ENCODE measurements around the gene USP37.

Gene USP37

DNA sequence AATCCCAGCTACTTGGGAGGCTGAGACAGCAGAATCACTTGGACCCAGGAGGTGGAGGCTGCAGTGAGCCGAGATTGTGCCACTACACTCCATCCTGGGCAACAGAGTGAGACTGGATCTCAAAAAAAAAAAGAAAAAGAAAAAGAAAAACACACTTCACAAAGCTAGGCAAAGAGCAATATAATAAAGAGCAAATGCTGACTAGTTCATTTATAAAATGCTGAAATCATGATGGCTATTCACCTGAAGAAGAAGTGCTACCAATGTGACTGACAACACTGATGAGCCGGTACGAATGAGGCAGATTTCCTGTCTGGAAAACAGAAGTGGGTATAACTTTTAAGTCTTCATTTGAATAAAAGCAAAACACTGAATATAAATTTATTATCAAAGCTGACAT, 111.3 kb downstream of the USP37 start:
- no peak overlapping the region for H3K4me3 Mint-ChIP-seq
- H3K9me3 Mint-ChIP-seq: no peaks in the 10 kb centered on the region
- TF ChIP-seq, protein P1, sequence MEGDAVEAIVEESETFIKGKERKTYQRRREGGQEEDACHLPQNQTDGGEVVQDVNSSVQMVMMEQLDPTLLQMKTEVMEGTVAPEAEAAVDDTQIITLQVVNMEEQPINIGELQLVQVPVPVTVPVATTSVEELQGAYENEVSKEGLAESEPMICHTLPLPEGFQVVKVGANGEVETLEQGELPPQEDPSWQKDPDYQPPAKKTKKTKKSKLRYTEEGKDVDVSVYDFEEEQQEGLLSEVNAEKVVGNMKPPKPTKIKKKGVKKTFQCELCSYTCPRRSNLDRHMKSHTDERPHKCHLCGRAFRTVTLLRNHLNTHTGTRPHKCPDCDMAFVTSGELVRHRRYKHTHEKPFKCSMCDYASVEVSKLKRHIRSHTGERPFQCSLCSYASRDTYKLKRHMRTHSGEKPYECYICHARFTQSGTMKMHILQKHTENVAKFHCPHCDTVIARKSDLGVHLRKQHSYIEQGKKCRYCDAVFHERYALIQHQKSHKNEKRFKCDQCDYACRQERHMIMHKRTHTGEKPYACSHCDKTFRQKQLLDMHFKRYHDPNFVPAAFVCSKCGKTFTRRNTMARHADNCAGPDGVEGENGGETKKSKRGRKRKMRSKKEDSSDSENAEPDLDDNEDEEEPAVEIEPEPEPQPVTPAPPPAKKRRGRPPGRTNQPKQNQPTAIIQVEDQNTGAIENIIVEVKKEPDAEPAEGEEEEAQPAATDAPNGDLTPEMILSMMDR (IDR thresholded peaks at IDR 0.05): no peak
- H3K27me3 Mint-ChIP-seq (ENCODE audit: low read depth, poor library complexity): no peaks in the 10 kb centered on the region
- H3K4me1 Mint-ChIP-seq: no peaks in the 10 kb centered on the region
- peaks cover 71% of the 10 kb centered on the region for H3K36me3 Mint-ChIP-seq (ENCODE audit: low read depth)
- no peak overlapping the region for H3K27ac Mint-ChIP-seq
- no peak for DNase-seq

DNA sequence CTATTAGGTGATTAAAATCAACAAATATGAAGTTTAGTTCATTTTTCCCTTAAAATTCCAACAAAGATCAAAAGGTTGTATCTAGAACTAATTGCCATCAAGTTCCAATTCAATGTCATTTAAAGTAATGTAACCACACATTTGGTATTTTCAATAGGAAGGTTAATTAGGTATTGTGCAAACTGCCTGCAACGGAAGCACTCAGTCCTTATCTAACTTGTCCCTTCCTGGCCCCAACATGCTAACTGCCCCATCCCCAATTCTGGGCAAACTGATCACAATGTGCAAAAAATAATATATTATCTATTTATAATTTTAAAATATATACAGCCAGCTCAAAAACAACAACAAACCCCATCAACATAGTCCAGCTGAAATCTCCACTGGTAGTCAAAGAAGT, 116.1 kb downstream of the USP37 start:
- peaks cover 60% of the 10 kb centered on the region for H3K36me3 Mint-ChIP-seq (ENCODE audit: low read depth)
- DNase-seq: no peak

DNA sequence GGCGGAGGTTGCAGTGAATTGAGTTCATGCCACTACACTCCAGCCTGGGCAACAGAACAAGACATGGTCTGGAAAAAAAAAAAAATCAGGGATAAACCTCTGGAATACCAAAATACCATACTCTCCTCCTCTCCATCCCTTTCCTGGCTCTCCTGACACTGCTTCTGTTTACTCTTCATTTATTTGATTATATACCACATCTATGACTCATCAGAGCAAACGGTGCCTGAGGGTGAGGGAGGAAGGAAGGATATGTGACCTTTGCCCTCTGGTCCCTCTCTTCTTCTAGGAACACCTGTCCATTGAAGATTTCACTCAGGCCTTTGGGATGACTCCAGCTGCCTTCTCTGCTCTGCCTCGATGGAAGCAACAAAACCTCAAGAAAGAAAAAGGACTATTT, 119.2 kb downstream of the USP37 start:
- DNase-seq: no peak
- TF ChIP-seq, protein P1 (IDR thresholded peaks at IDR 0.05): no peak
- H3K27ac Mint-ChIP-seq: no peak overlapping the region
- no peaks in the 10 kb centered on the region for H3K27me3 Mint-ChIP-seq (ENCODE audit: low read depth, poor library complexity)
- H3K9me3 Mint-ChIP-seq: no peaks in the 10 kb centered on the region
- no peak overlapping the region for H3K4me3 Mint-ChIP-seq
- peaks cover 34% of the 10 kb centered on the region for H3K36me3 Mint-ChIP-seq (ENCODE audit: low read depth)
- H3K4me1 Mint-ChIP-seq: no peaks in the 10 kb centered on the region

More for the DNA sequence above, 116.1 kb downstream of the USP37 start:
- no peak overlapping the region for H3K4me3 Mint-ChIP-seq
- TF ChIP-seq, protein P1 (IDR thresholded peaks at IDR 0.05): no peak
- H3K9me3 Mint-ChIP-seq: no peaks in the 10 kb centered on the region
- no peak overlapping the region for H3K27ac Mint-ChIP-seq
- no peaks in the 10 kb centered on the region for H3K27me3 Mint-ChIP-seq (ENCODE audit: low read depth, poor library complexity)
- no peaks in the 10 kb centered on the region for H3K4me1 Mint-ChIP-seq

DNA sequence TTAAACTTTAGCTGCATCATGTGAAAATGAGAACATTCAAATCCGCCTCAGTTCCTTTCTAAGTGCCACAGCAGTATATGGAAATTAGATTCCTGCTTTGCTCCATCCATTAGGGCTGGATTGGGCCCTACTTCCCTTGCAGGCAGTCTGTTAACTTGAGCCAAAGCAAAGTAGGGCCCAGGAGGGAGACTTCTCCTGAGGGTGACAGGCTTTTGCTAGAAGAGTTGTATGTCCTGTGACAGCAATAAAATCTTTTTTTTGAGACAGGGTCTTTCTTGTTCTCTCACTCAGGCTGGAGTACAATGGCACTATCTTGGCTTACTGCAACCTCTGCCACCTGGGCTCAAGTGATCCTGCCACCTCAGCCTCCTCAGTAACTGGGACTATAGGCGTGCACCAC, 121.1 kb downstream of the USP37 start:
- Mint-ChIP-seq H3K4me3 (no peak overlapping the region), H3K36me3 (ENCODE audit: low read depth) (peaks cover 23% of the 10 kb centered on the region), H3K4me1 (no peaks in the 10 kb centered on the region), H3K9me3 (no peaks in the 10 kb centered on the region), H3K27me3 (ENCODE audit: low read depth, poor library complexity) (peaks cover 3% of the 10 kb centered on the region), H3K27ac (no peak overlapping the region)
- no peak for DNase-seq
- TF ChIP-seq, protein P1 (IDR thresholded peaks at IDR 0.05): no peak

DNA sequence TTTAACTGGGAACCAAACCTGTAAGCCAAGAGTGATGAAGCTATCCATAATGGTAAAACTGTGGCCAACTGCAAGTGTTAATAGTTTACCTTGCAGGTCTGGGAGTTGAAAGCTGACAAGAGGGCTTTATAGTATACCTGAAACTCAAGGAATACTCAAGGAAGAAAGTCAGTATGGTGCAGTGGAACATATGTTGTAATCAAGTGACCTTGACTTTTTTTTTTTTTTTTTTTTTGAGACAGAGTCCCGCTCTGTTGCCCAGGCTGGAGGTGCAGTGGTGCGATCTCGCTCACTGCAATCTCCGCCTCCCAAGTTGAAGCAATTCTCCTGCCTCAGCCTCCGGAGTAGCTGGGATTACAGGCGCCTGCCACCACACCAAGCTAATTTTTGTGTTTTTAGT, 121.6 kb downstream of the USP37 start:
- DNase-seq: no peak
- no peaks in the 10 kb centered on the region for H3K4me1 Mint-ChIP-seq
- no peaks in the 10 kb centered on the region for H3K9me3 Mint-ChIP-seq
- no peak overlapping the region for H3K4me3 Mint-ChIP-seq
- peaks cover 3% of the 10 kb centered on the region for H3K27me3 Mint-ChIP-seq (ENCODE audit: low read depth, poor library complexity)
- no peak overlapping the region for H3K27ac Mint-ChIP-seq
- TF ChIP-seq, protein P1 (IDR thresholded peaks at IDR 0.05): no peak
- peaks cover 23% of the 10 kb centered on the region for H3K36me3 Mint-ChIP-seq (ENCODE audit: low read depth)

DNA sequence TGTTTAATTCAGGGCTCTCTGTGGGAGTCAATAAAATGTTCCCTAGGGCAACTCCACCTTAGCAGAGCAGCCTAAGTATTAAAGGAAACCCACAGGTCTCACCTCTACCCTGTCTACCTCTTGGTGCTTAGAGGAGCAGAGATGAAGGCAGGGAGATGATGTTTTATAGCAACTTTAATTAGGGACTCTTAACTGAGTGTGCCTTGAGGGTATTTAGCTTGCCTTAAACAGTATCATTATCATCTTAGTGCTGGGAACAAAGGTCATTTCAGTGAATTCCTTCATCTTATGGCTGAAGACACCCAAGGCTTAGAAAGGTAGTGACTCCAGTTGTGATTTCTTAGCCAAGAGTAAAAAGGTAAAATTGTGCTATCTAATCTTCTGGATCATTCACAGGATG, 122.5 kb downstream of the USP37 start:
- H3K4me3 Mint-ChIP-seq: no peak overlapping the region
- H3K36me3 Mint-ChIP-seq (ENCODE audit: low read depth): peaks cover 23% of the 10 kb centered on the region
- H3K4me1 Mint-ChIP-seq: no peaks in the 10 kb centered on the region
- H3K27ac Mint-ChIP-seq: no peak overlapping the region
- TF ChIP-seq, protein P1 (IDR thresholded peaks at IDR 0.05): no peak
- H3K27me3 Mint-ChIP-seq (ENCODE audit: low read depth, poor library complexity): peaks cover 7% of the 10 kb centered on the region
- H3K9me3 Mint-ChIP-seq: no peaks in the 10 kb centered on the region
- no peak for DNase-seq
